CMK (cell line): Measurements from ENCODE around the gene DCANP1.

Experiments used
- DNase-seq: peaks from one replicate; pipeline ENCODE4 v3.0.0-alpha.2; 2010; ENCODE audit warnings: low read depth

Gene DCANP1

GRCh38 chr5:135456238-135457099, 9.3 kb upstream of the DCANP1 start:
- no peak for DNase-seq

GRCh38 chr5:135455876-135456237, 8.7 kb upstream of the DCANP1 start:
- DNase-seq = no peak

- no peak for DNase-seq
Measured at GRCh38 chr5:135454946-135455345, 7.8 kb upstream of the DCANP1 start.

- no peak for DNase-seq
Measured at GRCh38 chr5:135453613-135454012, 6.5 kb upstream of the DCANP1 start.

GRCh38 chr5:135452321-135453030, 5.3 kb upstream of the DCANP1 start, which contains the start of gene TIFAB:
TIFAB (minus strand) TSS chr5:135452351; CDS start chr5:135449939, 2,412 bp downstream.
- no peak for DNase-seq

GRCh38 chr5:135451581-135452320, 4.6 kb upstream of the DCANP1 start:
- DNase-seq = no peak

- DNase-seq = no peak
Measured at GRCh38 chr5:135450952-135451351, 3.8 kb upstream of the DCANP1 start.

- DNase-seq = no peak
Measured at GRCh38 chr5:135450336-135450735, 3.2 kb upstream of the DCANP1 start.

- DNase-seq = no peak
Measured at GRCh38 chr5:135449644-135450043, 2.5 kb upstream of the DCANP1 start.

GRCh38 chr5:135448791-135449507, 1.8 kb upstream of the DCANP1 start:
- no peak for DNase-seq

- DNase-seq = no peak
Measured at GRCh38 chr5:135448071-135448739, 1.1 kb upstream of the DCANP1 start.

GRCh38 chr5:135446615-135447014, 533 bp downstream of the DCANP1 start:
- DNase-seq = no peak

- no peak for DNase-seq
Measured at GRCh38 chr5:135446206-135446605, 942 bp downstream of the DCANP1 start.

- no peak for DNase-seq
Measured at GRCh38 chr5:135445306-135445985, 1.7 kb downstream of the DCANP1 start.

- no peak for DNase-seq
Measured at GRCh38 chr5:135444881-135445280, 2.3 kb downstream of the DCANP1 start.

GRCh38 chr5:135444360-135444759, 2.8 kb downstream of the DCANP1 start:
- no peak for DNase-seq

GRCh38 chr5:135443161-135443960, 3.8 kb downstream of the DCANP1 start:
- DNase-seq = no peak

GRCh38 chr5:135442431-135443160, 4.6 kb downstream of the DCANP1 start:
- no peak for DNase-seq

GRCh38 chr5:135441919-135442318, 5.2 kb downstream of the DCANP1 start:
- no peak for DNase-seq
